Inflammatory macrophage treated with lipopolysaccharide for 1 hour (primary cell): Measurements from ENCODE around the gene PKNOX2.

ENCODE experiments used
- DNase-seq, 2 donors: peaks; one replicate each; pipeline ENCODE4 v3.0.0-alpha.2; 2020 to 2022

Gene PKNOX2

GRCh38 chr11:125454047-125454446 lies 289.5 kb downstream of the PKNOX2 start:
- no peak for DNase-seq

GRCh38 chr11:125455851-125456250 lies 291.3 kb downstream of the PKNOX2 start:
- no peak for DNase-seq

- DNase-seq: no peak
Measured at GRCh38 chr11:125457814-125458343, 293.3 kb downstream of the PKNOX2 start.

GRCh38 chr11:125460275-125460674 lies 295.7 kb downstream of the PKNOX2 start:
- no peak for DNase-seq

- DNase-seq: no peak
Measured at GRCh38 chr11:125463590-125464269, 299.2 kb downstream of the PKNOX2 start.

GRCh38 chr11:125464270-125464662 lies 299.7 kb downstream of the PKNOX2 start:
- DNase-seq: no peak

GRCh38 chr11:125464666-125465065 lies 300.1 kb downstream of the PKNOX2 start:
- DNase-seq: no peak

GRCh38 chr11:125465255-125465654 lies 300.7 kb downstream of the PKNOX2 start:
- DNase-seq: no peak

- no peak for DNase-seq
Measured at GRCh38 chr11:125465701-125466100, 301.1 kb downstream of the PKNOX2 start.

- DNase-seq: no peak
Measured at GRCh38 chr11:125468025-125468424, 303.5 kb downstream of the PKNOX2 start.

- no peak for DNase-seq
Measured at GRCh38 chr11:125468852-125469251, 304.3 kb downstream of the PKNOX2 start.

GRCh38 chr11:125470355-125470754 lies 305.8 kb downstream of the PKNOX2 start:
- DNase-seq: no peak

- no peak for DNase-seq
Measured at GRCh38 chr11:125476721-125477120, 312.2 kb downstream of the PKNOX2 start.

- no peak for DNase-seq
Measured at GRCh38 chr11:125479137-125479536, 314.6 kb downstream of the PKNOX2 start.

- no peak for DNase-seq
Measured at GRCh38 chr11:125481531-125481930, 317.0 kb downstream of the PKNOX2 start.
